Adrenal gland (tissue), 12 donors: ENCODE measurements around the gene LHFPL6. TPM values are rescaled to one million over a fixed set of nuclear protein-coding genes. Genes with fewer than 3 reads are reported as not detected.
A peak's percentile ranks its signal among the peaks of the same experiment; 100 is the strongest.

ENCODE experiments used
- DNase-seq, 7 donors: peaks; one replicate each; pipeline ENCODE4 v3.0.0-alpha.2; 2019 to 2020
- H3K27ac ChIP-seq, 5 donors: fragments of 200-600 bp; sonication (generic) in 4 of 5; 1 replicate in 3 of 5; 2 replicates in 2 of 5; pipeline versions ENCODE4 v1.5.1 to v1.8.0; 2016 to 2020; ENCODE audit warnings: mild to moderate bottlenecking in 1 of 5
- H3K27me3 ChIP-seq: fragments of 200-600 bp; 2 replicates; pipeline ENCODE4 v1.8.0; 2021
- H3K36me3 ChIP-seq, 2 donors: fragments of 200-600 bp; replicated peaks in 1 of 2; 1 replicate in 1 of 2; 2 replicates in 1 of 2; pipeline versions ENCODE4 v1.5.1 to v1.8.0; 2018 to 2022
- H3K4me1 ChIP-seq, 2 donors: fragments of 200-600 bp; replicated peaks in 1 of 2; 1 replicate in 1 of 2; 2 replicates in 1 of 2; pipeline versions ENCODE4 v1.5.1 to v1.8.0; 2018 to 2021
- H3K4me3 ChIP-seq, 4 donors: fragments of 200-600 bp; sonication (generic) in 3 of 4; one replicate each; pipeline ENCODE4 v1.5.1; 2016 to 2018
- H3K9me3 ChIP-seq, 3 donors: fragments of 200-600 bp; sonication (generic) in 1 of 3; replicated peaks in 1 of 3; 1 replicate in 2 of 3; 2 replicates in 1 of 3; pipeline versions ENCODE4 v1.5.1 to v1.8.0; 2016 to 2021
- POLR2A ChIP-seq, 2 donors: fragments of 450-650 bp; IDR thresholded peaks; one replicate each; pipeline ENCODE4 v1.6.1; 2017; ENCODE audit warnings: antibody characterized with exemption in 2 of 2, mild to moderate bottlenecking in 2 of 2, moderate library complexity in 1 of 2
- WGBS, 4 donors: extraction: QIAGEN DNeasy Blood & Tissue Kit in 2 of 4; methylation state at CpG; one replicate each; pipeline versions ENCODE4 v1.1.5 to v1.1.7; 2013 to 2017; 5-methylcytosine and 5-hydroxymethylcytosine counted together
- intact Hi-C, 2 donors: fragments of 100-400 bp; cut with DNase I; formaldehyde crosslinking; loops; one replicate each; pipeline versions ENCODE4 v1.14.1 to v1.15.0; 2022 to 2023
- polyA plus RNA-seq, 3 donors: library from polyadenylated mRNA; stranded (reverse); fragments of 200-250 nt in 2 of 3; fragments of 350-450 nt in 1 of 3; fragmentation: Illumina TruSeq in 1 of 3; extraction: RNeasy Lipid Tissue Mini Kit (QIAGEN cat#74804) in 1 of 3; gene quantifications; one replicate each; pipeline ENCODE4 v1.2.3, GENCODE V29; 2013 to 2014
- total RNA-seq, 9 donors: library from RNA; depleted of rRNA in 4 of 9; stranded (reverse); fragments of >200 nt in 4 of 9; fragments of 120-200 nt in 1 of 9; fragmentation: NEBNext Ultra II Directional in 1 of 9; extraction: Animal tissue kit (Norgen Biotek cat#: 25700) in 1 of 9; gene quantifications; one replicate each; pipeline versions ENCODE4 v1.1.0 to v1.2.4, GENCODE V29; 2013 to 2023
- TF ChIP-seq, protein P1 (sequence below), 6 experiments: fragments of 450-650 bp in 4 of 6; fragments of 200-600 bp in 2 of 6; sonication (generic) in 1 of 6; IDR thresholded peaks; 1 replicate in 5 of 6; 2 replicates in 1 of 6; pipeline versions ENCODE4 v1.5.1 to v1.8.0; 2016 to 2021; ENCODE audit warnings: antibody characterized with exemption in 6 of 6, mild to moderate bottlenecking in 2 of 6, moderate library complexity in 1 of 6
- donor health status: healthy with polysubstance abuse.
- donor health status: Bipolar disorder and iron deficiency.
- donor health status: DM: yes; HTN: yes; CAD: no.
- donor health status: DM: no; HTN: no; CAD: no.
- donor health status: DM: no; HTN: no; CAD: no.
- donor health status: DM: yes; HTN: yes; CAD: no.

Gene LHFPL6
- total and polyA plus RNA-seq, 12 donors = 28.9 to 113 (median 46.6) TPM

GRCh38 chr13:39369161-39369890 is 233.7 kb downstream of the LHFPL6 start:
- no peak for DNase-seq
- Histone ChIP-seq H3K27me3 (no peaks in the 10 kb centered on the region), H3K4me3 (no peak overlapping the region), H3K4me1 (no peaks in the 10 kb centered on the region), H3K27ac (no peak overlapping the region), H3K9me3 (no peaks in the 10 kb centered on the region), H3K36me3 (no peaks in the 10 kb centered on the region)
- intact Hi-C loops = no loop called here
- TF ChIP-seq POLR2A (IDR thresholded peaks at IDR 0.05) = no peak
- TF ChIP-seq, protein P1, sequence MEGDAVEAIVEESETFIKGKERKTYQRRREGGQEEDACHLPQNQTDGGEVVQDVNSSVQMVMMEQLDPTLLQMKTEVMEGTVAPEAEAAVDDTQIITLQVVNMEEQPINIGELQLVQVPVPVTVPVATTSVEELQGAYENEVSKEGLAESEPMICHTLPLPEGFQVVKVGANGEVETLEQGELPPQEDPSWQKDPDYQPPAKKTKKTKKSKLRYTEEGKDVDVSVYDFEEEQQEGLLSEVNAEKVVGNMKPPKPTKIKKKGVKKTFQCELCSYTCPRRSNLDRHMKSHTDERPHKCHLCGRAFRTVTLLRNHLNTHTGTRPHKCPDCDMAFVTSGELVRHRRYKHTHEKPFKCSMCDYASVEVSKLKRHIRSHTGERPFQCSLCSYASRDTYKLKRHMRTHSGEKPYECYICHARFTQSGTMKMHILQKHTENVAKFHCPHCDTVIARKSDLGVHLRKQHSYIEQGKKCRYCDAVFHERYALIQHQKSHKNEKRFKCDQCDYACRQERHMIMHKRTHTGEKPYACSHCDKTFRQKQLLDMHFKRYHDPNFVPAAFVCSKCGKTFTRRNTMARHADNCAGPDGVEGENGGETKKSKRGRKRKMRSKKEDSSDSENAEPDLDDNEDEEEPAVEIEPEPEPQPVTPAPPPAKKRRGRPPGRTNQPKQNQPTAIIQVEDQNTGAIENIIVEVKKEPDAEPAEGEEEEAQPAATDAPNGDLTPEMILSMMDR (IDR thresholded peaks at IDR 0.05) = no peak
- 0 to 98% (median 68%) methylated on average over 1 of the region's 1 CpG for WGBS, 4 donors

DNA sequence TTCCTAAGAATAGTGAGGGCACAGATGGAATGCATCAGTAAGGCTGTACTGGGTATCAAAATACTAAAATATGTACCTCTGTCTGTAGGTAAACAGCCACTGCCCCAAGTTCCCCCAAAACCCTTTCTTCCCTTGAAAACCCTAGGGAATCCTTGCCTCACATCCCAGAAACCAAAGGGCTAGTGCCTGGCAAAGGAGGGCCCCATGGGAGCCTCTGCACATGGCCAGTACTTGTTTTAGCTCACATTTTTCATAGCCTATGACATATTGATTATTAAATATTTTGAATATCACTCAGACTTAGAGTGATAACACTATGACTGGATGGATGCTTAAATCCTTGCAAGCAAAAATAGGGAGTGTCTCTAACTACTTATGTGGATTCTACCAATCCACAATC is 237.1 kb downstream of the LHFPL6 start:
- Histone ChIP-seq H3K9me3 (no peaks in the 10 kb centered on the region), H3K36me3 (no peaks in the 10 kb centered on the region), H3K4me1 (no peaks in the 10 kb centered on the region), H3K4me3 (no peak overlapping the region), H3K27me3 (no peaks in the 10 kb centered on the region), H3K27ac (no peak overlapping the region)
- no peak for DNase-seq
- intact Hi-C loops = no loop called here
- TF ChIP-seq POLR2A (IDR thresholded peaks at IDR 0.05) = no peak
- TF ChIP-seq, protein P1 (IDR thresholded peaks at IDR 0.05) = no peak

GRCh38 chr13:39364947-39365468 is 238.0 kb downstream of the LHFPL6 start:
- no peak overlapping the region for H3K4me3 ChIP-seq
- H3K36me3 ChIP-seq = no peaks in the 10 kb centered on the region
- H3K27me3 ChIP-seq = no peaks in the 10 kb centered on the region
- peak in 1 of 7 donors; percentile 15 for DNase-seq
- no peaks in the 10 kb centered on the region for H3K4me1 ChIP-seq
- H3K9me3 ChIP-seq = no peaks in the 10 kb centered on the region
- WGBS, 4 donors = 35 to 68% (median 52%) methylated on average over 5 of the region's 5 CpGs
- no peak overlapping the region for H3K27ac ChIP-seq
- TF ChIP-seq, protein P1 (IDR thresholded peaks at IDR 0.05) = peak in 1 of 6 experiments; percentile 28
- TF ChIP-seq POLR2A (IDR thresholded peaks at IDR 0.05) = no peak
- intact Hi-C loops = no loop called here

DNA sequence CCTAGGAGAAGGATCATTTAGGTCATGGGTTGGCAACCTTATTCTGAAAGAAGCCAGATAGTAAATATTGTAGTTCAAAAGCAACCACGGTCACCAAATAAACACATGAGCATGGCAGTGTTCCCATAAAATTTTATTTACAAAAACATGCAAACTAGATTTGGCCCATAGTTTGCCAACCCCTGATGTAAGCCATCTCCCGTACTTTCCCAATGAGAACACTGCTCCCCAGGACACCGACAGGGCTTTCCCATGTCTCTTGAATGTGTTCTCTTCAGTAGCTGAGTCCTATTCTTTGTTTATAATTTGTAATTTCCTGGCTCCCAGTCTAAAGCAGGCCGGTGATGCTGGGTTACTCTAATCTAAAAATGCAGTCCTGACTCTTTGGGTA is 239.6 kb downstream of the LHFPL6 start:
- H3K4me1 ChIP-seq = no peaks in the 10 kb centered on the region
- intact Hi-C loops = no loop called here
- no peak for DNase-seq

More for the DNA sequence above, 239.6 kb downstream of the LHFPL6 start:
- Histone ChIP-seq H3K27me3 (no peaks in the 10 kb centered on the region), H3K36me3 (no peaks in the 10 kb centered on the region), H3K9me3 (no peaks in the 10 kb centered on the region), H3K27ac (no peak overlapping the region), H3K4me3 (no peak overlapping the region)
- 71 to 83% (median 79%) methylated on average over 4 of the region's 4 CpGs for WGBS, 4 donors
- TF ChIP-seq, protein P1 (IDR thresholded peaks at IDR 0.05) = no peak
- no peak for TF ChIP-seq POLR2A (IDR thresholded peaks at IDR 0.05)
